ENCODE results near the gene GTF2A1L.
"Not testable (repeated sequence)": the region's sequence is repeated elsewhere in the genome, so short reads cannot be mapped to it uniquely, and the experiment has no call there.

Gene GTF2A1L

GRCh38 chr2:48693645-48694044 is 76.0 kb downstream of the GTF2A1L start:
- no peak overlapping the region for H3K4me3 ChIP-seq (ENCODE audit: control insufficient read depth, low read depth, low read length)
- TF ChIP-seq CTCF (IDR thresholded peaks at IDR 0.05; ENCODE audit: control insufficient read depth, insufficient read depth, low read depth, low read length, missing control alignments) = no peak
- DNase-seq (ENCODE audit: low read depth) = no peak

- DNase-seq (ENCODE audit: low read depth) = no peak
- no peak overlapping the region for H3K4me3 ChIP-seq (ENCODE audit: control insufficient read depth, low read depth, low read length)
- no peak for TF ChIP-seq CTCF (IDR thresholded peaks at IDR 0.05; ENCODE audit: control insufficient read depth, insufficient read depth, low read depth, low read length, missing control alignments)
These were observed 76.5 kb downstream of the GTF2A1L start for GRCh38 chr2:48694149-48694548.

- no peak for TF ChIP-seq CTCF (IDR thresholded peaks at IDR 0.05; ENCODE audit: control insufficient read depth, insufficient read depth, low read depth, low read length, missing control alignments)
- H3K4me3 ChIP-seq (ENCODE audit: control insufficient read depth, low read depth, low read length) = no peak overlapping the region
- no peak for DNase-seq (ENCODE audit: low read depth)
These were observed 78.3 kb downstream of the GTF2A1L start for GRCh38 chr2:48695991-48696390.

- no peak for TF ChIP-seq CTCF (IDR thresholded peaks at IDR 0.05; ENCODE audit: control insufficient read depth, insufficient read depth, low read depth, low read length, missing control alignments)
- DNase-seq (ENCODE audit: low read depth) = no peak
- H3K4me3 ChIP-seq (ENCODE audit: control insufficient read depth, low read depth, low read length) = no peak overlapping the region
These were observed 79.2 kb downstream of the GTF2A1L start for GRCh38 chr2:48696881-48697280.

GRCh38 chr2:48699348-48699930 is 81.8 kb downstream of the GTF2A1L start:
- no peak for TF ChIP-seq CTCF (IDR thresholded peaks at IDR 0.05; ENCODE audit: control insufficient read depth, insufficient read depth, low read depth, low read length, missing control alignments)
- DNase-seq (ENCODE audit: low read depth) = no peak
- H3K4me3 ChIP-seq (ENCODE audit: control insufficient read depth, low read depth, low read length) = no peak overlapping the region

- not testable (repeated sequence) for DNase-seq (ENCODE audit: low read depth); H3K4me3 ChIP-seq (ENCODE audit: control insufficient read depth, low read depth, low read length)
These were observed 86.0 kb downstream of the GTF2A1L start for GRCh38 chr2:48703621-48704020.

GRCh38 chr2:48707466-48707865 is 89.8 kb downstream of the GTF2A1L start:
- no peak for TF ChIP-seq CTCF (IDR thresholded peaks at IDR 0.05; ENCODE audit: control insufficient read depth, insufficient read depth, low read depth, low read length, missing control alignments)
- no peak for DNase-seq (ENCODE audit: low read depth)
- H3K4me3 ChIP-seq (ENCODE audit: control insufficient read depth, low read depth, low read length) = no peak overlapping the region
